Body of pancreas (tissue), 4 donors: Measurements from ENCODE around the gene CDA. TPM values are rescaled to one million over a fixed set of nuclear protein-coding genes. Genes with fewer than 3 reads are reported as not detected.

Source experiments
- ATAC-seq: fragments of 150-250 bp; one replicate; pipeline ENCODE4 v1.9.1; 2016
- DNase-seq, 4 donors: peaks; one replicate each; pipeline ENCODE4 v3.0.0-alpha.2; 2019
- H3K27ac ChIP-seq, 4 donors: fragments of 200-600 bp; sonication (generic); 1 replicate in 3 of 4; 2 replicates in 1 of 4; pipeline versions ENCODE4 v1.5.1 to v1.6.1; 2016 to 2019; ENCODE audit warnings: mild to moderate bottlenecking in 1 of 4, mixed read lengths in 1 of 4, moderate library complexity in 1 of 4
- H3K27me3 ChIP-seq, 2 donors: fragments of 200-600 bp; sonication (generic); one replicate each; pipeline ENCODE4 v1.6.0; 2016; ENCODE audit warnings: mild to moderate bottlenecking in 1 of 2
- H3K36me3 ChIP-seq, 2 donors: fragments of 200-600 bp; sonication (generic); replicated peaks in 1 of 2; 2 replicates each; pipeline ENCODE4 v1.5.1; 2016; ENCODE audit warnings: low read depth in 2 of 2; ENCODE audit not compliant: insufficient read depth in 1 of 2
- H3K4me1 ChIP-seq: fragments of 200-600 bp; sonication (generic); one replicate; pipeline ENCODE4 v1.6.0; 2016
- H3K4me3 ChIP-seq, 2 donors: fragments of 200-600 bp; sonication (generic); 1 replicate in 1 of 2; 2 replicates in 1 of 2; pipeline ENCODE4 v1.5.1; 2016 to 2019
- H3K9me3 ChIP-seq, 3 donors: fragments of 200-600 bp; sonication (generic); 1 replicate in 2 of 3; 2 replicates in 1 of 3; pipeline ENCODE4 v1.5.1; 2016
- POLR2A ChIP-seq, 3 donors: fragments of 450-650 bp; IDR thresholded peaks; one replicate each; pipeline ENCODE4 v1.6.1; 2016; ENCODE audit warnings: antibody characterized with exemption in 3 of 3, mild to moderate bottlenecking in 2 of 3
- whole genome bisulfite sequencing, 2 donors: methylation state at CpG; one replicate each; pipeline ENCODE4 v1.1.5; 2017; 5-methylcytosine and 5-hydroxymethylcytosine counted together
- intact Hi-C: fragments of 100-400 bp; cut with DNase I; formaldehyde crosslinking; loops from one replicate; pipeline ENCODE4 v1.15.1; 2023
- total RNA-seq, 2 donors: library from RNA; depleted of rRNA; stranded (reverse); fragments of >200 nt; gene quantifications; one replicate each; pipeline ENCODE4 v1.1.0, GENCODE V29; 2016
- TF ChIP-seq, protein P1 (sequence below), 7 experiments: fragments of 450-650 bp in 4 of 7; fragments of 200-600 bp in 3 of 7; sonication (generic) in 3 of 7; IDR thresholded peaks; one replicate each; pipeline ENCODE4 v1.5.1; 2016 to 2019; ENCODE audit warnings: antibody characterized with exemption in 7 of 7

The CDA gene
- total RNA-seq, 2 donors from 2014 or later, result not detected

DNA sequence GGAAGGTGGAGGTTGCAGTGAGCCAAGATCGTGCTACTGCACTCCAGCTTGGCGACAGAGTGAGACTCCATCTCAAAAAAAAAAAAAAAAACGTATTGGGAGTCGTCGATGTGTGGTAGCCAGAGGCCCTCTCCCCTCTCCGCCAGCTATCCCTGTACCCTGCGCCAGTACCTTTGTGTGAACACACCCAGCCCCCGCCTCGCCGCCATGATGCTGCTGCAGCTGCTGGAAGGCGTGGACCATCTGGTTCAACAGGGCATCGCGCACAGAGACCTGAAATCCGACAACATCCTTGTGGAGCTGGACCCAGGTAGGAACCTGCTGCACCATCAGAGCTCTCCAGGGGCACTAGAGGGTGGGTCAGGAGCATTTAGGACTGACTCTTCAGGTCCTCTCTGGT is 56.5 kb downstream of the CDA start:
- peaks cover 0 to 25% of the 10 kb centered on the region in 2 donors for H3K36me3 ChIP-seq
- H3K27me3 ChIP-seq, result no peaks in the 10 kb centered on the region
- DNase-seq, result no peak
- 80 to 83% methylated on average over 11 to 14 of the region's 14 CpGs for WGBS, 2 donors
- TF ChIP-seq POLR2A (IDR thresholded peaks at IDR 0.05), result no peak
- TF ChIP-seq, protein P1, sequence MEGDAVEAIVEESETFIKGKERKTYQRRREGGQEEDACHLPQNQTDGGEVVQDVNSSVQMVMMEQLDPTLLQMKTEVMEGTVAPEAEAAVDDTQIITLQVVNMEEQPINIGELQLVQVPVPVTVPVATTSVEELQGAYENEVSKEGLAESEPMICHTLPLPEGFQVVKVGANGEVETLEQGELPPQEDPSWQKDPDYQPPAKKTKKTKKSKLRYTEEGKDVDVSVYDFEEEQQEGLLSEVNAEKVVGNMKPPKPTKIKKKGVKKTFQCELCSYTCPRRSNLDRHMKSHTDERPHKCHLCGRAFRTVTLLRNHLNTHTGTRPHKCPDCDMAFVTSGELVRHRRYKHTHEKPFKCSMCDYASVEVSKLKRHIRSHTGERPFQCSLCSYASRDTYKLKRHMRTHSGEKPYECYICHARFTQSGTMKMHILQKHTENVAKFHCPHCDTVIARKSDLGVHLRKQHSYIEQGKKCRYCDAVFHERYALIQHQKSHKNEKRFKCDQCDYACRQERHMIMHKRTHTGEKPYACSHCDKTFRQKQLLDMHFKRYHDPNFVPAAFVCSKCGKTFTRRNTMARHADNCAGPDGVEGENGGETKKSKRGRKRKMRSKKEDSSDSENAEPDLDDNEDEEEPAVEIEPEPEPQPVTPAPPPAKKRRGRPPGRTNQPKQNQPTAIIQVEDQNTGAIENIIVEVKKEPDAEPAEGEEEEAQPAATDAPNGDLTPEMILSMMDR (IDR thresholded peaks at IDR 0.05), result no peak
- no peaks in the 10 kb centered on the region for H3K4me1 ChIP-seq
- H3K27ac ChIP-seq, result no peak overlapping the region
- no peak overlapping the region for H3K4me3 ChIP-seq
- H3K9me3 ChIP-seq, result no peaks in the 10 kb centered on the region
- ATAC-seq, result no peak
- intact Hi-C loops, result no loop called here

DNA sequence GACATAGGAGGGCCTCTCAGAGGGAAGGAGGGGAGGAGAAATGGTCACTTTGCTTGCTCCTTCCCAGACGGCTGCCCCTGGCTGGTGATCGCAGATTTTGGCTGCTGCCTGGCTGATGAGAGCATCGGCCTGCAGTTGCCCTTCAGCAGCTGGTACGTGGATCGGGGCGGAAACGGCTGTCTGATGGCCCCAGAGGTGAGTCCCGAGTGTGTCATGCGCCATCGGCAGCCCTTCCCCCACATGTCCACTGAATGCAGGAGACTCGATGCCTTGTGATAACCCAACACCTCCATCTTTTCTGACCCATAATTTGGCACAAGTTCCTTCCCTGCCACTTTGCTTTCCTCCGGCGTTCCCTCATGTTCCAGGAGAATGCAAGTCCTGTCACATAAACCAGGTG is 59.5 kb downstream of the CDA start:
- DNase-seq (no peak), ATAC-seq (no peak)
- intact Hi-C loops, result no loop called here
- TF ChIP-seq POLR2A (IDR thresholded peaks at IDR 0.05), result no peak
- TF ChIP-seq, protein P1 (IDR thresholded peaks at IDR 0.05), result no peak
- Histone ChIP-seq H3K4me3 (no peak overlapping the region), H3K9me3 (no peaks in the 10 kb centered on the region), H3K36me3 (peaks cover 6 to 42% of the 10 kb centered on the region in 2 donors), H3K4me1 (no peaks in the 10 kb centered on the region), H3K27ac (no peak overlapping the region), H3K27me3 (no peaks in the 10 kb centered on the region)
- WGBS, 2 donors, result 86 to 90% methylated on average over 13 of the region's 13 CpGs

DNA sequence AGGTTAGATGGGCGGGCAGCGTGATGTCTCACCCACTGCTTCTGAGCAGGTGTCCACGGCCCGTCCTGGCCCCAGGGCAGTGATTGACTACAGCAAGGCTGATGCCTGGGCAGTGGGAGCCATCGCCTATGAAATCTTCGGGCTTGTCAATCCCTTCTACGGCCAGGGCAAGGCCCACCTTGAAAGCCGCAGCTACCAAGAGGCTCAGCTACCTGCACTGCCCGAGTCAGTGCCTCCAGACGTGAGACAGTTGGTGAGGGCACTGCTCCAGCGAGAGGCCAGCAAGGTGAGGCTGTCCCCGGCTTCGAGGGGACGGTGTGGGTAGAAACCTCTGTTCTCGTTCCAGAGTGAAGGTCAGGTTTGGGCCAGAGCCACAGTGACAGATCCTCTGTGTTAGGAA is 60.0 kb downstream of the CDA start:
- H3K9me3 ChIP-seq, result no peaks in the 10 kb centered on the region
- 88 to 90% methylated on average over 12 to 15 of the region's 15 CpGs for WGBS, 2 donors
- H3K4me1 ChIP-seq, result no peaks in the 10 kb centered on the region
- TF ChIP-seq POLR2A (IDR thresholded peaks at IDR 0.05), result no peak
- TF ChIP-seq, protein P1 (IDR thresholded peaks at IDR 0.05), result no peak
- H3K27me3 ChIP-seq, result no peaks in the 10 kb centered on the region
- intact Hi-C loops, result no loop called here
- H3K27ac ChIP-seq, result no peak overlapping the region
- ATAC-seq (no peak), DNase-seq (no peak)
- H3K36me3 ChIP-seq, result peaks cover 11 to 45% of the 10 kb centered on the region in 2 donors
- no peak overlapping the region for H3K4me3 ChIP-seq

DNA sequence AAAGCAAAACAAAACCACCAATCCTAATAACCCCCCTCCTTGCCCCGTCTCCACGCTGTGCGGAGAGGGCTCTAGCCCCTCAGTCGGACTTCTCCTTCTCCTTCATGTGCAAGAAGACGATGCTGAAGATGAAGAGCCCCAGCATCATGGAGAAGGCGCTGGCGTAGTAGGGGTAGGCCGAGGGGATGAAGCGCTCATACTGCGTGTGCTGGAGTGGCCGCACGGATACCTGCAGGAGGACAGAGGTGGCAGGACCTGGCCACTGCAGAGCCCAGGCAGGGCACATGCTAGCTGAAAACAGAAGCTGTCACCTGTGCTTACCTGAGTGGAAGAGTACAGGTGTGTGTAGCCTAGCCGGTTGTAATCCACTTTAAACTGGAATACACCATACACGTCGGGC is 63.4 kb downstream of the CDA start:
- Histone ChIP-seq H3K36me3 (peaks cover 12 to 52% of the 10 kb centered on the region in 2 donors), H3K4me1 (no peaks in the 10 kb centered on the region), H3K4me3 (no peak overlapping the region), H3K27ac (no peak overlapping the region), H3K27me3 (no peaks in the 10 kb centered on the region), H3K9me3 (no peaks in the 10 kb centered on the region)
- TF ChIP-seq, protein P1 (IDR thresholded peaks at IDR 0.05), result no peak
- TF ChIP-seq POLR2A (IDR thresholded peaks at IDR 0.05), result no peak
- WGBS, 2 donors, result 94 to 96% methylated on average over 15 of the region's 15 CpGs
- intact Hi-C loops, result no loop called here
- no peak for DNase-seq
- ATAC-seq, result peak; percentile 5

DNA sequence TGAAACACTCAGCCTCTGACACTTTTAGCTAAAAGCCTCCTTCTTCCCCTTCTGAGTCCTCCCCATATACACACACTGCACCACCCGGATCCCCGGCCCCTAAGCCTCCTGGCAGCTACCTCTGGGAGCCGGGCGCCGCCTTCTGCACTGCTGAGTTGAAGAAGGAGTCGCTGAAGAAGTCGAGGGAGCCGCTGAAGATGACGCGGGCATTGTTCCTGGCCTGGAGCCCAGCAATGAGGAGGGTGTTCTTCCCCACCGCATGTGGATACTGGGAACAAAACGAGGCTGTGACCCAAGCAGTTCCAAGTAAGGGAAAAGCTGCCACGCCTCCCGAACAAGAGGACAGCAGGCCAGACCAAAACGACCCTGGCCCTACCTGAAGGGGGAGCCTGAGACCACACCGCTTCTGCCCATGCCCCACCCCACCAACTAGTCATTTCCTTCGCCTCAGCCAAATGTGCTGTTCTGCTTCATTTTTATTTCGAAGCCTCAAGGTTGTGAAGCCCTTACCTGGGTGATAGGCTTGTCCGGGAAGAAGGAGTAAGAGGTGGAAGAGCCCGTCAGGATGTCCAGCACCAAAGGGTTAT is 65.3 kb downstream of the CDA start:
- ATAC-seq (no peak), DNase-seq (no peak)
- Histone ChIP-seq H3K27me3 (no peaks in the 10 kb centered on the region), H3K4me1 (peaks cover 17% of the 10 kb centered on the region), H3K27ac (no peak overlapping the region), H3K9me3 (no peaks in the 10 kb centered on the region), H3K4me3 (no peak overlapping the region), H3K36me3 (peaks cover 12 to 45% of the 10 kb centered on the region in 2 donors)
- intact Hi-C loops, result no loop called here
- no peak for TF ChIP-seq POLR2A (IDR thresholded peaks at IDR 0.05)
- TF ChIP-seq, protein P1 (IDR thresholded peaks at IDR 0.05), result no peak
- WGBS, 2 donors, result 81 to 84% methylated on average over 20 of the region's 20 CpGs
